Natural killer cell (primary cell): ENCODE data around the gene PICK1. TPM values are rescaled to one million over a fixed set of nuclear protein-coding genes. Genes with fewer than 3 reads are reported as not detected.

Experiments used
- ATAC-seq, 3 donors: fragments of 150-1000 bp in 2 of 3; fragments of 200-7000 bp in 1 of 3; cut with Tn5 transposase; 1 replicate in 1 of 3; 2 replicates in 2 of 3; pipeline ENCODE4 v1.10.0; 2021; ENCODE audit warnings: mild to moderate bottlenecking in 2 of 3, moderate library complexity in 2 of 3
- DNase-seq, 2 donors: peaks; one replicate each; pipeline versions ENCODE4 v3.0.0 to v3.0.0-alpha.2; 2013 to 2021; ENCODE audit warnings: mixed read lengths in 1 of 2
- H3K27ac ChIP-seq: one replicate; pipeline ENCODE4 v1.5.1; 2013; ENCODE audit warnings: mild to moderate bottlenecking, low read length
- H3K27me3 ChIP-seq: one replicate; pipeline ENCODE4 v1.6.1; 2013; ENCODE audit warnings: low read length; ENCODE audit not compliant: control insufficient read depth, insufficient read depth
- H3K36me3 ChIP-seq: one replicate; pipeline ENCODE4 v1.6.1; 2013; ENCODE audit warnings: low read length; ENCODE audit not compliant: control insufficient read depth, insufficient read depth
- H3K4me1 ChIP-seq: one replicate; pipeline ENCODE4 v1.6.1; 2013; ENCODE audit warnings: low read length; ENCODE audit not compliant: control insufficient read depth, insufficient read depth
- H3K4me3 ChIP-seq: one replicate; pipeline ENCODE4 v1.5.1; 2013; ENCODE audit warnings: low read length
- H3K9me3 ChIP-seq: one replicate; pipeline ENCODE4 v1.6.1; 2013; ENCODE audit warnings: low read length; ENCODE audit not compliant: control insufficient read depth, insufficient read depth
- H3K27ac Mint-ChIP-seq, 2 donors: one replicate each; pipeline ENCODE4 v1.8.0; 2022; ENCODE audit warnings: mild to moderate bottlenecking in 2 of 2, mixed read lengths in 2 of 2, moderate library complexity in 1 of 2
- H3K27me3 Mint-ChIP-seq, 2 donors: one replicate each; pipeline ENCODE4 v1.8.0; 2022; ENCODE audit warnings: low read depth in 2 of 2, mixed read lengths in 2 of 2
- H3K36me3 Mint-ChIP-seq: one replicate; pipeline ENCODE4 v1.8.0; 2022; ENCODE audit warnings: mixed read lengths
- H3K4me1 Mint-ChIP-seq, 2 donors: one replicate each; pipeline ENCODE4 v1.8.0; 2022; ENCODE audit warnings: mixed read lengths in 2 of 2
- H3K4me3 Mint-ChIP-seq: one replicate; pipeline ENCODE4 v1.8.0; 2022; ENCODE audit warnings: mild to moderate bottlenecking, moderate library complexity, mixed read lengths
- H3K9me3 Mint-ChIP-seq, 2 donors: one replicate each; pipeline ENCODE4 v1.8.0; 2022; ENCODE audit warnings: mixed read lengths in 2 of 2
- CTCF ChIP-seq: fragments of 200-600 bp; IDR thresholded peaks from one replicate; pipeline ENCODE4 v1.8.0; 2022; ENCODE audit warnings: antibody characterized with exemption
- WGBS: methylation state at CpG from one replicate; pipeline ENCODE4 v1.1.7; 2013; ENCODE audit warnings: missing lambda C conversion rate; ENCODE audit not compliant: insufficient coverage; 5-methylcytosine and 5-hydroxymethylcytosine counted together
- intact Hi-C: fragments of 100-400 bp; cut with micrococcal nuclease; formaldehyde crosslinking; loops from one replicate; pipeline ENCODE4 v1.14.2; 2022
- total RNA-seq, 4 donors: library from RNA; stranded (reverse); fragments of 120-200 nt in 1 of 4; gene quantifications; one replicate each; pipeline versions ENCODE4 v1.2.3 to v1.2.4, GENCODE V29; 2013 to 2022

PICK1 gene
- total RNA-seq, 3 donors from 2014 or later (not counting 1 experiment from before 2014, with no cell fraction given), result 28.4 to 30.9 (median 29.9) TPM

GRCh38 chr22:38065539-38065938, 8.3 kb downstream of the PICK1 start:
- Mint-ChIP-seq H3K36me3 (peaks cover 6% of the 10 kb centered on the region), H3K4me3 (no peak overlapping the region), H3K27me3 (no peaks in the 10 kb centered on the region), H3K27ac (no peak overlapping the region), H3K9me3 (no peaks in the 10 kb centered on the region), H3K4me1 (no peaks in the 10 kb centered on the region)
- Histone ChIP-seq H3K36me3 (peaks cover 42% of the 10 kb centered on the region), H3K4me1 (no peaks in the 10 kb centered on the region), H3K9me3 (no peaks in the 10 kb centered on the region), H3K4me3 (no peak overlapping the region), H3K27ac (no peak overlapping the region), H3K27me3 (no peaks in the 10 kb centered on the region)
- DNase-seq (no peak), ATAC-seq (no peak)
- no peak for TF ChIP-seq CTCF
- WGBS, result 95% methylated on average over 8 of the region's 8 CpGs
- intact Hi-C loops, result no loop called here

GRCh38 chr22:38066381-38067027, 9.3 kb downstream of the PICK1 start:
- no peak for ATAC-seq
- Mint-ChIP-seq H3K4me1 (no peaks in the 10 kb centered on the region), H3K27ac (no peak overlapping the region), H3K4me3 (no peak overlapping the region), H3K36me3 (peaks cover 6% of the 10 kb centered on the region), H3K9me3 (no peaks in the 10 kb centered on the region), H3K27me3 (no peaks in the 10 kb centered on the region)
- WGBS, result 95% methylated on average over 13 of the region's 13 CpGs
- peaks cover 45% of the 10 kb centered on the region for H3K36me3 ChIP-seq
- no peaks in the 10 kb centered on the region for H3K9me3 ChIP-seq
- no peak overlapping the region for H3K27ac ChIP-seq
- no peaks in the 10 kb centered on the region for H3K27me3 ChIP-seq
- no peak overlapping the region for H3K4me3 ChIP-seq
- no peak for TF ChIP-seq CTCF
- intact Hi-C loops, result no loop called here
- no peaks in the 10 kb centered on the region for H3K4me1 ChIP-seq
- DNase-seq, result no peak

GRCh38 chr22:38067028-38067415, 9.8 kb downstream of the PICK1 start:
- H3K4me1 ChIP-seq, result no peaks in the 10 kb centered on the region
- H3K36me3 Mint-ChIP-seq, result peaks cover 6% of the 10 kb centered on the region
- peaks cover 48% of the 10 kb centered on the region for H3K36me3 ChIP-seq

More at GRCh38 chr22:38067028-38067415, 9.8 kb downstream of the PICK1 start:
- no peaks in the 10 kb centered on the region for H3K27me3 ChIP-seq
- H3K27ac ChIP-seq, result no peak overlapping the region
- no peak for DNase-seq
- no peak for TF ChIP-seq CTCF
- Mint-ChIP-seq H3K27me3 (no peaks in the 10 kb centered on the region), H3K4me1 (no peaks in the 10 kb centered on the region), H3K27ac (no peak overlapping the region), H3K9me3 (no peaks in the 10 kb centered on the region), H3K4me3 (no peak overlapping the region)
- H3K9me3 ChIP-seq, result no peaks in the 10 kb centered on the region
- WGBS, result 96% methylated on average over 8 of the region's 8 CpGs
- intact Hi-C loops, result no loop called here
- H3K4me3 ChIP-seq, result no peak overlapping the region
- ATAC-seq, result no peak
